Purkinje cell (primary cell): ENCODE results near the gene JPT2. TPM values are rescaled to one million over a fixed set of nuclear protein-coding genes. Genes with fewer than 3 reads are reported as not detected.

Source experiments
- polyA plus RNA-seq: library from polyadenylated mRNA; unstranded; fragments of >200 nt; fragmentation: Nextera tagmentation; gene quantifications from 2 replicates; pipeline ENCODE4 v1.2.1, GENCODE V29; 2014

JPT2 gene
- polyA plus RNA-seq: 1.5 and 3.5 TPM in 2 replicates

GRCh38 chr16:1677942-1678499, at the start of gene JPT2:
JPT2 (plus strand) TSS chr16:1678279; CDS start chr16:1678313, 34 bp downstream.

GRCh38 chr16:1705688-1706385, 27.8 kb downstream of the JPT2 start, which contains the start of gene MAPK8IP3:
MAPK8IP3 (plus strand) TSS chr16:1706195; CDS start chr16:1706340, 145 bp downstream.

Other genes with a start within 250 kb of the JPT2 start
- not detected in 2 replicates for gene PERCC1, start 247.2 kb upstream of the JPT2 start, polyA plus RNA-seq
- 0.73 TPM in 1 of 2 replicates, not detected in the other for gene CCDC154, start 233.7 kb upstream of the JPT2 start, polyA plus RNA-seq
- 0.52 and 0.55 TPM in 2 replicates for gene CLCN7, start 203.3 kb upstream of the JPT2 start, polyA plus RNA-seq
- not detected in 2 replicates for gene PTX4, start 189.3 kb upstream of the JPT2 start, polyA plus RNA-seq
- 0.55 and 0.67 TPM in 2 replicates for gene TELO2, start 184.9 kb upstream of the JPT2 start, polyA plus RNA-seq
- gene TMEM204, start 144.6 kb upstream of the JPT2 start, polyA plus RNA-seq: not detected in 2 replicates
- gene IFT140, start 66.2 kb upstream of the JPT2 start, polyA plus RNA-seq: 0.13 and 0.50 TPM in 2 replicates
- gene CRAMP1, start 65.9 kb upstream of the JPT2 start, polyA plus RNA-seq: 0.43 and 1.4 TPM in 2 replicates
- 0.57 and 0.75 TPM in 2 replicates for gene MAPK8IP3, start 27.9 kb downstream of the JPT2 start, polyA plus RNA-seq
- gene NME3, start 93.3 kb downstream of the JPT2 start, polyA plus RNA-seq: 23.9 and 25.4 TPM in 2 replicates
- gene EME2, start 94.5 kb downstream of the JPT2 start, polyA plus RNA-seq: not detected in 2 replicates
- gene MRPS34, start 94.9 kb downstream of the JPT2 start, polyA plus RNA-seq: 18.2 and 21.2 TPM in 2 replicates
- gene SPSB3, start 104.3 kb downstream of the JPT2 start, polyA plus RNA-seq: 1.1 and 4.5 TPM in 2 replicates
- 5.2 and 6.6 TPM in 2 replicates for gene NUBP2, start 104.7 kb downstream of the JPT2 start, polyA plus RNA-seq
- not detected in 2 replicates for gene IGFALS, start 115.4 kb downstream of the JPT2 start, polyA plus RNA-seq
- gene HAGH, start 148.5 kb downstream of the JPT2 start, polyA plus RNA-seq: 42.1 and 49.0 TPM in 2 replicates
- gene FAHD1, start 148.9 kb downstream of the JPT2 start, polyA plus RNA-seq: 18.6 and 20.8 TPM in 2 replicates
- gene MEIOB, start 193.9 kb downstream of the JPT2 start, polyA plus RNA-seq: not detected in 2 replicates
- gene HS3ST6, start 240.1 kb downstream of the JPT2 start, polyA plus RNA-seq: not detected in 2 replicates